Measurements from ENCODE around the gene FBLN1. TPM values are rescaled to one million over a fixed set of nuclear protein-coding genes. Genes with fewer than 3 reads are reported as not detected.

FBLN1 gene
- total and polyA plus RNA-seq, 9 of the 15 experiments (the other 6 are each of a cell fraction or from before 2014, with no cell fraction given) = 0.66 TPM; not detected in 8

DNA sequence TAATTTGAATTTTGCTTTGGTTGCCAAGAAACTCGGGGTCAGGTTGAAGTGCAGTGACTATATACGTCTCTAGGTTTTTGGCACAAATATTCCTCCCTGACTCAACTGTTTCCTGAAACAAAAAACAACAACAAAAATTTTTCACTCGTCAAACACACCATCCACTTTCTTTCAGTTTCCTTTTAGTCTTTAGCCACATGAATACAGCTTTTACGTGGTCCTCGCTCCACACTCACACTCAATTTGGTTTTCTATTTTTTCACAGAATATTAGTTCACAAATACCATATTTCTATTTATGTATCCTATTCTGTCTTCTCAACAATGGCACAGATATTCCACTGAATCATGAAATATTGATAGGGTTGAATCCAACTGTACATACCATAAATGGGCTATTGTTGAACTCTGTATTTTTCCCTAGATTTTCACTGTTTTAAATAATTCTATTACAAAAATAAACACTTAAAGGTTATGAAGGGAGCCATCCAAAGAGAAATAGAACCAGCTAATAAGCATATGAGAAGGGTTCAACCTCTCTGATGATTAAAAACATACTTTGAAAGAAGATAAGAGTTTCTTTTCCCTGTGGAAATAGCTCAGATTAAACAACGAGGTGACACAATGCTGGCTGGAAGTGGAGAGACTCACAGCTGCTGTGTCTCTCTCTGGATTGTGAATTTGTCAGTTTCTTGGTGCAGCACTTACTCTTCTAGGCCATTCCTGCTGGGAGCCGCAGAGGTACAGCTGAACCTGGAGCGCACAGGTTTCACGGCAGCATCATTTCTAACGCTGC lies 5.1 kb upstream of the FBLN1 start (continued):
- TF ChIP-seq, protein P1, sequence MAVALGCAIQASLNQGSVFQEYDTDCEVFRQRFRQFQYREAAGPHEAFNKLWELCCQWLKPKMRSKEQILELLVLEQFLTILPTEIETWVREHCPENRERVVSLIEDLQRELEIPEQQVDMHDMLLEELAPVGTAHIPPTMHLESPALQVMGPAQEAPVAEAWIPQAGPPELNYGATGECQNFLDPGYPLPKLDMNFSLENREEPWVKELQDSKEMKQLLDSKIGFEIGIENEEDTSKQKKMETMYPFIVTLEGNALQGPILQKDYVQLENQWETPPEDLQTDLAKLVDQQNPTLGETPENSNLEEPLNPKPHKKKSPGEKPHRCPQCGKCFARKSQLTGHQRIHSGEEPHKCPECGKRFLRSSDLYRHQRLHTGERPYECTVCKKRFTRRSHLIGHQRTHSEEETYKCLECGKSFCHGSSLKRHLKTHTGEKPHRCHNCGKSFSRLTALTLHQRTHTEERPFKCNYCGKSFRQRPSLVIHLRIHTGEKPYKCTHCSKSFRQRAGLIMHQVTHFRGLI (CRISPR knock-in tag; IDR thresholded peaks at IDR 0.05) = no peak
- no peak for TF ChIP-seq ETV5 (CRISPR knock-in tag; IDR thresholded peaks at IDR 0.05; ENCODE audit: low read depth)

DNA sequence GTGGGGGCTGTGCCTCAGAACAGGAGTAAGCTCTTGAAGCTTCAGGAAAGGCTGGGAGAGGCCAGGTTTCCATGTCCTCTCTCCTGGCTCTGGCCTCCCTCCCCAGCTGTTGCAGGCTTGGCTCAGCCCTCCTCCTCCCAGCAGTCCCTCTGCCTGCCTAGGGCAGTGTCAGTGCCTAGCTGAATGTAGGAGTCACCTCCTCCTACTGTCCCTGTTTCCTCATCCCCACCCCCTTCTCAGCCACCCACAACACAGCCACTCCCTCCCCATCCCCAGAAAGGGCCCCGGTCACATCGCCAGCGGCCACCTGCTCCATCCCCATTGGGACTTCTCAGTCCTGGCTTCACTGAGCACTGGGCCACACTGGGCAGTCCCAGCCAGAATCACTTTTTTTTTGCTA lies 2.9 kb upstream of the FBLN1 start:
- no peaks in the 10 kb centered on the region for H4K20me1 ChIP-seq (replicated peaks; ENCODE audit: control insufficient read depth, insufficient read depth, low read length)
- no peak for ATAC-seq
- H3K27ac ChIP-seq (ENCODE audit: extremely low read depth, low read depth, low read length) = no peak overlapping the region
- H3K9me1 ChIP-seq (ENCODE audit: control insufficient read depth, insufficient read depth, low read length) = no peaks in the 10 kb centered on the region
- no peak for DNase-seq (ENCODE audit: extremely low read depth in 1 of 4, low spot score in 3 of 4)
- H3K79me2 ChIP-seq (ENCODE audit: control insufficient read depth, insufficient read depth, low read length) = no peaks in the 10 kb centered on the region
- no peak overlapping the region for H3K4me3 ChIP-seq
- BruUV-seq (replicated peaks) = no TSS peak
- no peaks in the 10 kb centered on the region for H3K9me3 ChIP-seq (replicated peaks; ENCODE audit: control insufficient read depth, insufficient read depth, low read depth, low read length)
- H3K4me2 ChIP-seq (ENCODE audit: insufficient read depth, low read length) = no peak overlapping the region
- intact Hi-C loops (cut with micrococcal nuclease) = no loop called here
- POLR2A ChIA-PET = interaction anchor here (0.6 kb wide), 1 partner anchor 10 kb away, joined by 3 read pairs; no protein-coding TSS in a partner anchor
- 7% methylated on average over 3 of the region's 3 CpGs for WGBS (ENCODE audit: insufficient coverage, low coverage, missing lambda C conversion rate)
- FAIRE-seq = no peak
- peaks cover 0 to 12% of the 10 kb centered on the region in 2 experiments; a peak in 2 of 5 replicates for H3K4me1 ChIP-seq (replicated peaks in 1 of 2; ENCODE audit: control insufficient read depth in 2 of 2, insufficient read depth in 2 of 2, low read length in 2 of 2)
- H3K9ac ChIP-seq (ENCODE audit: insufficient read depth in 1 of 2, low read depth in 2 of 2, low read length in 2 of 2) = no peak overlapping the region
- H3K36me3 ChIP-seq (ENCODE audit: control insufficient read depth, insufficient read depth, low read length) = no peaks in the 10 kb centered on the region
- CTCF ChIA-PET (ENCODE audit: low intra/inter-chr PET ratio) = no interaction called here
- peaks cover 0 to 36% of the 10 kb centered on the region in 2 experiments; a peak in 3 of 5 replicates for H3K27me3 ChIP-seq (ENCODE audit: control insufficient read depth in 2 of 2, insufficient read depth in 2 of 2, low read length in 2 of 2)
- in situ Hi-C loops (cut with MboI) = no loop called here
- no peak overlapping the region for H2AFZ ChIP-seq (ENCODE audit: low read depth, low read length)
- TF ChIP-seq, protein P2, sequence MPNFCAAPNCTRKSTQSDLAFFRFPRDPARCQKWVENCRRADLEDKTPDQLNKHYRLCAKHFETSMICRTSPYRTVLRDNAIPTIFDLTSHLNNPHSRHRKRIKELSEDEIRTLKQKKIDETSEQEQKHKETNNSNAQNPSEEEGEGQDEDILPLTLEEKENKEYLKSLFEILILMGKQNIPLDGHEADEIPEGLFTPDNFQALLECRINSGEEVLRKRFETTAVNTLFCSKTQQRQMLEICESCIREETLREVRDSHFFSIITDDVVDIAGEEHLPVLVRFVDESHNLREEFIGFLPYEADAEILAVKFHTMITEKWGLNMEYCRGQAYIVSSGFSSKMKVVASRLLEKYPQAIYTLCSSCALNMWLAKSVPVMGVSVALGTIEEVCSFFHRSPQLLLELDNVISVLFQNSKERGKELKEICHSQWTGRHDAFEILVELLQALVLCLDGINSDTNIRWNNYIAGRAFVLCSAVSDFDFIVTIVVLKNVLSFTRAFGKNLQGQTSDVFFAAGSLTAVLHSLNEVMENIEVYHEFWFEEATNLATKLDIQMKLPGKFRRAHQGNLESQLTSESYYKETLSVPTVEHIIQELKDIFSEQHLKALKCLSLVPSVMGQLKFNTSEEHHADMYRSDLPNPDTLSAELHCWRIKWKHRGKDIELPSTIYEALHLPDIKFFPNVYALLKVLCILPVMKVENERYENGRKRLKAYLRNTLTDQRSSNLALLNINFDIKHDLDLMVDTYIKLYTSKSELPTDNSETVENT (CRISPR knock-in tag; IDR thresholded peaks at IDR 0.05) = no peak
- TF ChIP-seq, protein P3, sequence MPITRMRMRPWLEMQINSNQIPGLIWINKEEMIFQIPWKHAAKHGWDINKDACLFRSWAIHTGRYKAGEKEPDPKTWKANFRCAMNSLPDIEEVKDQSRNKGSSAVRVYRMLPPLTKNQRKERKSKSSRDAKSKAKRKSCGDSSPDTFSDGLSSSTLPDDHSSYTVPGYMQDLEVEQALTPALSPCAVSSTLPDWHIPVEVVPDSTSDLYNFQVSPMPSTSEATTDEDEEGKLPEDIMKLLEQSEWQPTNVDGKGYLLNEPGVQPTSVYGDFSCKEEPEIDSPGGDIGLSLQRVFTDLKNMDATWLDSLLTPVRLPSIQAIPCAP (CRISPR knock-in tag; IDR thresholded peaks at IDR 0.05; ENCODE audit: borderline replicate concordance) = no peak
- no peak for TF ChIP-seq ARID1B (IDR thresholded peaks at IDR 0.05)
- no peak for TF ChIP-seq BHLHE40 (IDR thresholded peaks at IDR 0.05; ENCODE audit: low read length)

All from K562 (cell line).